RCC 7860 (cell line): Measurements from ENCODE around the gene C9orf85.
"Not testable (repeated sequence)": the region's sequence is repeated elsewhere in the genome, so short reads cannot be mapped to it uniquely, and the experiment has no call there.

Source experiments
- DNase-seq: peaks from one replicate; pipeline ENCODE4 v3.0.0-alpha.2; 2015; ENCODE audit warnings: low spot score
- FAIRE-seq: peaks from 2 replicates; lab custom pipeline; 2012; peaks lifted over from hg19 to GRCh38; lab: Jason Lieb, UNC

The C9orf85 gene

GRCh38 chr9:71911061-71911907, at the start of gene C9orf85, which contains the start of gene ABHD17B:
TSS of gene C9orf85 (plus strand) at chr9:71911639. CDS start at chr9:71911735, 96 bp downstream.
TSS of gene ABHD17B (minus strand) at chr9:71911193. CDS start at chr9:71875080, 36,113 bp downstream.
- peak; percentile 99 for DNase-seq
- FAIRE-seq, result peak; percentile 97

- FAIRE-seq, result no peak
- DNase-seq, result no peak
These were observed 47.8 kb upstream of the C9orf85 start for GRCh38 chr9:71863631-71864030.

GRCh38 chr9:71875345-71875744, 36.1 kb upstream of the C9orf85 start:
- DNase-seq (no peak), FAIRE-seq (no peak)

GRCh38 chr9:71876106-71876505, 35.3 kb upstream of the C9orf85 start:
- DNase-seq, result no peak
- no peak for FAIRE-seq

- no peak for DNase-seq
- FAIRE-seq, result no peak
These were observed 34.6 kb upstream of the C9orf85 start for GRCh38 chr9:71876829-71877228.

GRCh38 chr9:71878327-71879274, 32.8 kb upstream of the C9orf85 start:
- no peak for FAIRE-seq
- DNase-seq, result no peak

- FAIRE-seq (no peak), DNase-seq (no peak)
These were observed 31.7 kb upstream of the C9orf85 start for GRCh38 chr9:71879644-71880174.

GRCh38 chr9:71884005-71884404, 27.4 kb upstream of the C9orf85 start:
- DNase-seq, result no peak
- no peak for FAIRE-seq

GRCh38 chr9:71885467-71885866, 26.0 kb upstream of the C9orf85 start:
- FAIRE-seq (no peak), DNase-seq (no peak)

- DNase-seq, result no peak
- FAIRE-seq, result no peak
These were observed 25.4 kb upstream of the C9orf85 start for GRCh38 chr9:71886015-71886414.

GRCh38 chr9:71886541-71886940, 24.9 kb upstream of the C9orf85 start:
- no peak for FAIRE-seq
- DNase-seq, result no peak

GRCh38 chr9:71887362-71887761, 24.1 kb upstream of the C9orf85 start:
- DNase-seq (no peak), FAIRE-seq (no peak)

GRCh38 chr9:71890042-71890679, 21.3 kb upstream of the C9orf85 start:
- no peak for DNase-seq
- no peak for FAIRE-seq

- DNase-seq (no peak), FAIRE-seq (no peak)
These were observed 19.8 kb upstream of the C9orf85 start for GRCh38 chr9:71891557-71892189.

- DNase-seq (no peak), FAIRE-seq (no peak)
These were observed 16.3 kb upstream of the C9orf85 start for GRCh38 chr9:71895117-71895516.

GRCh38 chr9:71895955-71896354, 15.5 kb upstream of the C9orf85 start:
- no peak for DNase-seq
- FAIRE-seq, result no peak

GRCh38 chr9:71896761-71897160, 14.7 kb upstream of the C9orf85 start:
- FAIRE-seq, result no peak

GRCh38 chr9:71897577-71897976, 13.9 kb upstream of the C9orf85 start:
- DNase-seq, result no peak

More at GRCh38 chr9:71896761-71897160, 14.7 kb upstream of the C9orf85 start:
- no peak for DNase-seq

GRCh38 chr9:71898756-71899155, 12.7 kb upstream of the C9orf85 start:
- DNase-seq, FAIRE-seq: not testable (repeated sequence)

More at GRCh38 chr9:71897577-71897976, 13.9 kb upstream of the C9orf85 start:
- no peak for FAIRE-seq
